H1 (cell line): ENCODE data around the gene NEGR1. TPM values are rescaled to one million over a fixed set of nuclear protein-coding genes. Genes with fewer than 3 reads are reported as not detected.

ENCODE experiments used
- CTCF ChIA-PET: fragments of 300-600 bp; sonication (Branson Sonifier 250); formaldehyde crosslinking; loops from one replicate; lab custom pipeline; 2021; ENCODE audit not compliant: partially characterized antibody; lab: Charles Lee
- POLR2A ChIA-PET: fragments of 300-600 bp; sonication (Branson Sonifier 250); formaldehyde crosslinking; loops from one replicate; lab custom pipeline; 2021; ENCODE audit warnings: inconsistent platforms; ENCODE audit not compliant: partially characterized antibody; lab: Charles Lee
- DNase-seq, 2 experiments: peaks; one replicate each; pipeline versions ENCODE4 v3.0.0 to v3.0.0-alpha.2; 2010 to 2022; ENCODE audit warnings: low spot score in 2 of 2, low read depth in 1 of 2, mixed read lengths in 1 of 2
- FAIRE-seq: peaks from 2 replicates; lab custom pipeline; 2011; peaks lifted over from hg19 to GRCh38; lab: Jason Lieb, UNC
- H2AFZ ChIP-seq: 2 replicates; pipeline ENCODE4 v1.8.1; 2012; ENCODE audit warnings: low read length, inconsistent platforms
- H2AK5ac ChIP-seq: 2 replicates; pipeline ENCODE4 v1.6.1; 2013; ENCODE audit warnings: low read depth, low read length
- H2BK120ac ChIP-seq: replicated peaks from 2 replicates; pipeline ENCODE3; 2013; ENCODE audit warnings: low read depth, low read length, inconsistent platforms
- H2BK12ac ChIP-seq: 2 replicates; pipeline ENCODE4 v1.6.1; 2013; ENCODE audit warnings: low read depth, low read length
- H2BK15ac ChIP-seq: 2 replicates; pipeline ENCODE4 v1.6.1; 2013; ENCODE audit warnings: low read length
- H2BK20ac ChIP-seq: 2 replicates; pipeline ENCODE4 v1.6.1; 2013; ENCODE audit warnings: low read length
- H2BK5ac ChIP-seq: 2 replicates; pipeline ENCODE4 v1.6.1; 2013; ENCODE audit warnings: low read depth, low read length
- H3K14ac ChIP-seq: 2 replicates; pipeline ENCODE4 v1.6.1; 2013; ENCODE audit warnings: inconsistent platforms; ENCODE audit not compliant: insufficient read length
- H3K18ac ChIP-seq: 2 replicates; pipeline ENCODE4 v1.6.1; 2013; ENCODE audit warnings: low read length; ENCODE audit errors: extremely low read depth
- H3K23ac ChIP-seq: 2 replicates; pipeline ENCODE4 v1.6.1; 2013; ENCODE audit warnings: inconsistent platforms; ENCODE audit not compliant: insufficient read length
- H3K23me2 ChIP-seq: 2 replicates; pipeline ENCODE4 v1.6.1; 2013; ENCODE audit warnings: low read depth, low read length
- H3K27ac ChIP-seq: 2 replicates; pipeline ENCODE4 v1.6.1; 2011; ENCODE audit warnings: low read depth, low read length, inconsistent platforms
- H3K27me3 ChIP-seq, 4 experiments: replicated peaks in 1 of 4; 1 replicate in 1 of 4; 2 replicates in 3 of 4; pipeline versions ENCODE4 v1.6.1 to v1.8.1; 2011 to 2013; ENCODE audit warnings: low read length in 3 of 4, mild to moderate bottlenecking in 3 of 4, inconsistent platforms in 2 of 4, mixed read lengths in 2 of 4, moderate library complexity in 1 of 4; ENCODE audit not compliant: control insufficient read depth in 3 of 4, insufficient read depth in 3 of 4; ENCODE audit errors: extremely low read depth in 1 of 4
- H3K36me3 ChIP-seq, 4 experiments: 2 replicates each; pipeline versions ENCODE4 v1.6.1 to v1.8.1; 2011 to 2013; ENCODE audit warnings: mild to moderate bottlenecking in 4 of 4, low read length in 3 of 4, moderate library complexity in 2 of 4, control low read depth in 1 of 4, inconsistent platforms in 1 of 4; ENCODE audit not compliant: insufficient read depth in 4 of 4, control insufficient read depth in 2 of 4
- H3K4ac ChIP-seq: replicated peaks from 2 replicates; pipeline ENCODE3; 2013; ENCODE audit warnings: low read length, low read depth, mixed read lengths, inconsistent platforms; ENCODE audit not compliant: insufficient read length
- H3K4me1 ChIP-seq, 4 experiments: replicated peaks in 1 of 4; 1 replicate in 1 of 4; 2 replicates in 3 of 4; pipeline versions ENCODE4 v1.6.1 to v1.8.1; 2011 to 2013; ENCODE audit warnings: low read length in 3 of 4, inconsistent platforms in 2 of 4, mixed read lengths in 1 of 4; ENCODE audit not compliant: insufficient read depth in 4 of 4, control insufficient read depth in 3 of 4
- H3K4me2 ChIP-seq, 2 experiments: 2 replicates each; pipeline versions ENCODE4 v1.6.1 to v1.8.1; 2011 to 2013; ENCODE audit warnings: low read depth in 2 of 2, low read length in 2 of 2, control low read depth in 1 of 2, inconsistent platforms in 1 of 2, mild to moderate bottlenecking in 1 of 2; ENCODE audit not compliant: insufficient read depth in 1 of 2
- H3K4me3 ChIP-seq, 4 experiments: fragments of 200-600, 300-600 bp in 1 of 4; sonication (generic), shearing (Covaris generic), sonication (Bioruptor Twin) in 1 of 4; 2 replicates each; pipeline versions ENCODE4 v1.5.1 to v1.8.1; 2011 to 2016; ENCODE audit warnings: low read length in 4 of 4, low read depth in 3 of 4, control low read depth in 2 of 4, inconsistent platforms in 2 of 4, mild to moderate bottlenecking in 2 of 4, mixed read lengths in 1 of 4, moderate library complexity in 1 of 4; ENCODE audit not compliant: insufficient read depth in 2 of 4; ENCODE audit errors: extremely low read depth in 1 of 4
- H3K56ac ChIP-seq: replicated peaks from 2 replicates; pipeline ENCODE3; 2013; ENCODE audit warnings: low read depth, mild to moderate bottlenecking, mixed read lengths, low read length, inconsistent platforms; ENCODE audit not compliant: insufficient read length
- H3K79me1 ChIP-seq: 2 replicates; pipeline ENCODE4 v1.6.1; 2013; ENCODE audit warnings: low read depth, low read length, control low read depth
- H3K79me2 ChIP-seq, 2 experiments: 2 replicates each; pipeline versions ENCODE4 v1.6.1 to v1.8.1; 2012 to 2013; ENCODE audit warnings: low read length in 2 of 2, mild to moderate bottlenecking in 2 of 2, inconsistent platforms in 1 of 2; ENCODE audit not compliant: insufficient read depth in 2 of 2, control insufficient read depth in 1 of 2
- H3K9ac ChIP-seq, 4 experiments: replicated peaks in 1 of 4; 1 replicate in 1 of 4; 2 replicates in 3 of 4; pipeline versions ENCODE4 v1.6.1 to v1.8.1; 2011 to 2013; ENCODE audit warnings: low read depth in 3 of 4, low read length in 3 of 4, control low read depth in 2 of 4, mild to moderate bottlenecking in 2 of 4, moderate library complexity in 2 of 4, inconsistent platforms in 1 of 4; ENCODE audit errors: extremely low read depth in 1 of 4
- H3K9me3 ChIP-seq, 2 experiments: 2 replicates each; pipeline versions ENCODE4 v1.6.1 to v1.8.1; 2012 to 2013; ENCODE audit warnings: mild to moderate bottlenecking in 2 of 2, moderate library complexity in 2 of 2, control low read depth in 1 of 2, inconsistent platforms in 1 of 2, low read depth in 1 of 2, low read length in 1 of 2, mixed read lengths in 1 of 2; ENCODE audit not compliant: insufficient read depth in 2 of 2
- H4K20me1 ChIP-seq, 2 experiments: replicated peaks in 1 of 2; 2 replicates each; pipeline versions ENCODE3 to v1.8.1; 2011 to 2013; ENCODE audit warnings: inconsistent platforms in 2 of 2, low read length in 2 of 2, mild to moderate bottlenecking in 1 of 2; ENCODE audit not compliant: insufficient read depth in 2 of 2, control insufficient read depth in 1 of 2
- H4K5ac ChIP-seq: 2 replicates; pipeline ENCODE4 v1.6.1; 2013; ENCODE audit warnings: low read length, low read depth, mixed read lengths, inconsistent platforms; ENCODE audit not compliant: insufficient read length
- H4K8ac ChIP-seq: 2 replicates; pipeline ENCODE4 v1.8.0; 2013; ENCODE audit warnings: mild to moderate bottlenecking, moderate library complexity, low read length, inconsistent platforms; ENCODE audit not compliant: insufficient read depth; ENCODE audit errors: extremely low read depth
- H4K91ac ChIP-seq: replicated peaks from 2 replicates; pipeline ENCODE3; 2013; ENCODE audit warnings: low read length, mixed read lengths, inconsistent platforms; ENCODE audit not compliant: insufficient read length
- ASH2L ChIP-seq: fragments of 200-600, 300-600 bp; sonication (generic); IDR thresholded peaks from one replicate; pipeline ENCODE4 v1.7.1; 2017; ENCODE audit warnings: low read length
- BACH1 ChIP-seq: IDR thresholded peaks from 2 replicates; pipeline ENCODE4 v1.6.1; 2012; ENCODE audit warnings: low read length, improper control_type of control experiment
- EP300 ChIP-seq, 2 experiments: IDR thresholded peaks; 1 replicate in 1 of 2; 2 replicates in 1 of 2; pipeline ENCODE4 v1.6.1; 2011 to 2012; ENCODE audit warnings: low read depth in 2 of 2, low read length in 2 of 2, mild to moderate bottlenecking in 2 of 2, borderline replicate concordance in 1 of 2, inconsistent platforms in 1 of 2, moderate library complexity in 1 of 2
- EZH2 ChIP-seq: fragments of 200-600 bp; sonication (generic); IDR thresholded peaks from 2 replicates; pipeline ENCODE4 v1.7.1; 2012; ENCODE audit warnings: low read depth, mild to moderate bottlenecking, moderate library complexity, low read length, inconsistent platforms; ENCODE audit not compliant: severe bottlenecking
- POLR2AphosphoS5 ChIP-seq: IDR thresholded peaks from 2 replicates; pipeline ENCODE4 v1.6.1; 2011; ENCODE audit warnings: low read depth, low read length
- RFX5 ChIP-seq: IDR thresholded peaks from 2 replicates; pipeline ENCODE4 v1.6.1; 2011; ENCODE audit warnings: low read depth, low read length, improper control_type of control experiment, borderline replicate concordance
- SIRT6 ChIP-seq: IDR thresholded peaks from one replicate; pipeline ENCODE4 v1.7.1; 2012; ENCODE audit warnings: low read length, inconsistent platforms
- SP1 ChIP-seq: IDR thresholded peaks from 2 replicates; pipeline ENCODE4 v1.6.1; 2011; ENCODE audit warnings: low read depth, low read length
- SP4 ChIP-seq: IDR thresholded peaks from 2 replicates; pipeline ENCODE4 v1.6.1; 2012; ENCODE audit warnings: low read length, inconsistent platforms
- TAF7 ChIP-seq: optimal IDR thresholded peaks from 2 replicates; pipeline ENCODE3; 2011; ENCODE audit warnings: low read depth, mild to moderate bottlenecking, inconsistent platforms, low read length, moderate library complexity, borderline replicate concordance
- ZNF274 ChIP-seq: IDR thresholded peaks from 2 replicates; pipeline ENCODE4 v1.7.0; 2012; ENCODE audit warnings: low read length, borderline replicate concordance; ENCODE audit errors: extremely low read depth
- WGBS, 2 experiments: shearing (Covaris generic) in 1 of 2; methylation state at CpG; one replicate each; pipeline versions ENCODE4 v1.1.6 to v1.1.7; 2013 to 2015; ENCODE audit warnings: low lambda C conversion rate in 2 of 2, mixed read lengths in 2 of 2, inconsistent platforms in 1 of 2, low coverage in 1 of 2, missing lambda C conversion rate in 1 of 2; ENCODE audit not compliant: insufficient replicate concordance in 2 of 2, insufficient coverage in 1 of 2, insufficient read length in 1 of 2; ENCODE audit errors: extremely low coverage in 1 of 2, missing lambda C conversion rate in 1 of 2; 5-methylcytosine and 5-hydroxymethylcytosine counted together
- polyA plus RNA-seq, 7 experiments: library from polyadenylated mRNA; depleted of rRNA in 3 of 7; stranded (reverse) in 5 of 7; unstranded in 2 of 7; fragments of >200 nt in 5 of 7; fragments of 200-250 nt in 2 of 7; gene quantifications; 1 replicate in 5 of 7; 2 replicates in 1 of 7; 4 replicates in 1 of 7; pipeline versions ENCODE4 v1.2.1 to v1.2.3, GENCODE V29; 2011 to 2013; ENCODE audit warnings: missing spikeins in 2 of 7, mixed read lengths in 2 of 7
- total RNA-seq: library from RNA; stranded (reverse); fragmentation: NEBNext Ultra II Directional; extraction: Animal tissue kit (Norgen Biotek cat#: 25700); gene quantifications from 2 replicates; pipeline ENCODE4 v1.2.1, GENCODE V29; 2021
- TF ChIP-seq, protein P1 (sequence below): IDR thresholded peaks from 2 replicates; pipeline ENCODE4 v1.6.1; 2012; ENCODE audit warnings: inconsistent platforms
- TF ChIP-seq, protein P2 (sequence below): IDR thresholded peaks from 2 replicates; pipeline ENCODE4 v1.6.1; 2012; ENCODE audit warnings: low read length, inconsistent platforms

NEGR1 gene
- total and polyA plus RNA-seq, 2 of the 8 experiments (the other 6 are each of a cell fraction or from before 2014, with no cell fraction given), result 0.71 to 1.3 TPM

DNA sequence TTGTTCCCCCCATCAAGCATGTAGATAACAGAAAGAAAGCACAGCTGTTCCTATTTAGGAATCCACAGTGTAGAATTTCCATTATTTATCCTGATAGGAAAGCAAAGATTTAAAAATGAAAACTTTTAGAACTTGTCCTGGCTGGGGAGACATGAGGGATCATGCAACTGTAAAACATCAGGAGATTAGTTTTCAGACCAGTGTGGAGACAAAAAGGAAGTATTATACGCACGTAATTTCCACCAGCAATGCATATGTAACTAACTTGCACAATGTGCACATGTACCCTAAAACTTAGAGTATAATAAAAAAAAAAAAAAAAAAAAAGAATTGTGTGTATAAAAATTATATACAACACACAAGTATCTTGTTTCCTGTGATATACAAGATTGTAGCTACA is 172.4 kb downstream of the NEGR1 start:
- no peak overlapping the region for H4K5ac ChIP-seq
- H2AK5ac ChIP-seq, result no peak overlapping the region
- no peak for FAIRE-seq
- no peak overlapping the region for H3K4ac ChIP-seq
- no peaks in the 10 kb centered on the region for H4K20me1 ChIP-seq
- no peaks in the 10 kb centered on the region for H3K79me2 ChIP-seq
- H3K36me3 ChIP-seq, result no peaks in the 10 kb centered on the region
- ChIA-PET POLR2A (no interaction called here), CTCF (interaction anchor here (0.6 kb wide), 1 partner anchor 1232 kb away, joined by 3 read pairs; no protein-coding TSS in a partner anchor)
- no peak overlapping the region for H3K56ac ChIP-seq
- no peak overlapping the region for H2BK120ac ChIP-seq
- H3K23ac ChIP-seq, result no peak overlapping the region
- DNase-seq, result no peak
- H2AFZ ChIP-seq, result no peak overlapping the region
- WGBS, 2 experiments, result 95% methylated on average over 2 of the region's 2 CpGs; no CpG with 5 or more reads in 1 of the 2 experiments
- H4K8ac ChIP-seq, result no peak overlapping the region
- H3K4me2 ChIP-seq, result no peak overlapping the region
- H3K18ac ChIP-seq, result no peak overlapping the region
- H3K4me3 ChIP-seq, result no peak overlapping the region
- H2BK5ac ChIP-seq, result no peak overlapping the region
- H4K91ac ChIP-seq, result no peak overlapping the region
- H2BK15ac ChIP-seq, result no peak overlapping the region
- H3K9ac ChIP-seq, result no peak overlapping the region
- no peaks in the 10 kb centered on the region; the same call in 1 of the 2 replicates for H3K23me2 ChIP-seq
- no peaks in the 10 kb centered on the region for H3K79me1 ChIP-seq
- H3K14ac ChIP-seq, result no peak overlapping the region
- no peak overlapping the region for H2BK20ac ChIP-seq
- H3K27ac ChIP-seq, result no peak overlapping the region
- no peaks in the 10 kb centered on the region for H3K4me1 ChIP-seq
- H2BK12ac ChIP-seq, result no peak overlapping the region
- no peaks in the 10 kb centered on the region for H3K9me3 ChIP-seq
- H3K27me3 ChIP-seq, result no peaks in the 10 kb centered on the region
- TF ChIP-seq ZNF274, result no peak
- no peak for TF ChIP-seq EP300 (IDR thresholded peaks at IDR 0.05; ENCODE audit: borderline replicate concordance in 1 of 2, low read depth in 2 of 2, low read length in 2 of 2)
- no peak for TF ChIP-seq RFX5
- TF ChIP-seq EZH2, result no peak
- no peak for TF ChIP-seq ASH2L
- TF ChIP-seq BACH1, result no peak
- TF ChIP-seq POLR2AphosphoS5, result no peak
- TF ChIP-seq SP1, result no peak
- TF ChIP-seq TAF7, result no peak
- no peak for TF ChIP-seq SIRT6
- TF ChIP-seq, protein P1, sequence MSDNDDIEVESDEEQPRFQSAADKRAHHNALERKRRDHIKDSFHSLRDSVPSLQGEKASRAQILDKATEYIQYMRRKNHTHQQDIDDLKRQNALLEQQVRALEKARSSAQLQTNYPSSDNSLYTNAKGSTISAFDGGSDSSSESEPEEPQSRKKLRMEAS, result no peak
- TF ChIP-seq, protein P2, sequence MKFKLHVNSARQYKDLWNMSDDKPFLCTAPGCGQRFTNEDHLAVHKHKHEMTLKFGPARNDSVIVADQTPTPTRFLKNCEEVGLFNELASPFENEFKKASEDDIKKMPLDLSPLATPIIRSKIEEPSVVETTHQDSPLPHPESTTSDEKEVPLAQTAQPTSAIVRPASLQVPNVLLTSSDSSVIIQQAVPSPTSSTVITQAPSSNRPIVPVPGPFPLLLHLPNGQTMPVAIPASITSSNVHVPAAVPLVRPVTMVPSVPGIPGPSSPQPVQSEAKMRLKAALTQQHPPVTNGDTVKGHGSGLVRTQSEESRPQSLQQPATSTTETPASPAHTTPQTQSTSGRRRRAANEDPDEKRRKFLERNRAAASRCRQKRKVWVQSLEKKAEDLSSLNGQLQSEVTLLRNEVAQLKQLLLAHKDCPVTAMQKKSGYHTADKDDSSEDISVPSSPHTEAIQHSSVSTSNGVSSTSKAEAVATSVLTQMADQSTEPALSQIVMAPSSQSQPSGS, result no peak
- no peak for TF ChIP-seq SP4
